Measurements from ENCODE around the gene DNAJC3.
A peak's percentile ranks its signal among the peaks of the same experiment; 100 is the strongest.
"Not testable (repeated sequence)": the region's sequence is repeated elsewhere in the genome, so short reads cannot be mapped to it uniquely, and the experiment has no call there.

DNAJC3 gene

GRCh38 chr13:95716231-95716630 lies 39.3 kb downstream of the DNAJC3 start:
- DNase-seq: no peak

GRCh38 chr13:95722241-95722640 lies 45.3 kb downstream of the DNAJC3 start:
- DNase-seq: no peak

GRCh38 chr13:95723438-95723837 lies 46.5 kb downstream of the DNAJC3 start:
- no peak for DNase-seq

- DNase-seq: no peak
Measured at GRCh38 chr13:95724252-95724651, 47.3 kb downstream of the DNAJC3 start.

- DNase-seq: no peak
Measured at GRCh38 chr13:95726876-95727275, 49.9 kb downstream of the DNAJC3 start.

GRCh38 chr13:95728957-95729356 lies 52.0 kb downstream of the DNAJC3 start:
- no peak for DNase-seq

GRCh38 chr13:95734124-95734523 lies 57.2 kb downstream of the DNAJC3 start:
- DNase-seq: no peak

- DNase-seq: not testable (repeated sequence)
Measured at GRCh38 chr13:95740071-95740978, 63.4 kb downstream of the DNAJC3 start.

- no peak for DNase-seq
Measured at GRCh38 chr13:95740979-95741320, 64.0 kb downstream of the DNAJC3 start.

GRCh38 chr13:95741584-95742563 lies 64.9 kb downstream of the DNAJC3 start:
- DNase-seq: no peak

GRCh38 chr13:95743192-95743591 lies 66.3 kb downstream of the DNAJC3 start:
- DNase-seq: no peak

- no peak for DNase-seq
Measured at GRCh38 chr13:95745289-95745688, 68.3 kb downstream of the DNAJC3 start.

- peak in 1 of 2 experiments; percentile 8 for DNase-seq
Measured at GRCh38 chr13:95745752-95746151, 68.8 kb downstream of the DNAJC3 start.

GRCh38 chr13:95749545-95749944 lies 72.6 kb downstream of the DNAJC3 start:
- no peak for DNase-seq

GRCh38 chr13:95752677-95753076 lies 75.7 kb downstream of the DNAJC3 start:
- DNase-seq: no peak

GRCh38 chr13:95754069-95754468 lies 77.1 kb downstream of the DNAJC3 start:
- DNase-seq: peak; percentile 16 to 26

GRCh38 chr13:95756072-95756471 lies 79.1 kb downstream of the DNAJC3 start:
- no peak for DNase-seq

GRCh38 chr13:95762626-95763025 lies 85.7 kb downstream of the DNAJC3 start:
- DNase-seq: not testable (repeated sequence)

- no peak for DNase-seq
Measured at GRCh38 chr13:95763601-95764000, 86.7 kb downstream of the DNAJC3 start.

- no peak for DNase-seq
Measured at GRCh38 chr13:95771905-95772304, 95.0 kb downstream of the DNAJC3 start.

GRCh38 chr13:95779522-95779921 lies 102.6 kb downstream of the DNAJC3 start:
- DNase-seq: no peak

- DNase-seq: no peak
Measured at GRCh38 chr13:95781016-95781415, 104.1 kb downstream of the DNAJC3 start.

GRCh38 chr13:95781940-95782339 lies 105.0 kb downstream of the DNAJC3 start:
- DNase-seq: not testable (repeated sequence)

- DNase-seq: no peak
Measured at GRCh38 chr13:95783747-95784146, 106.8 kb downstream of the DNAJC3 start.

Measured in Kasumi-1 (cell line).